HepG2 (cell line): ENCODE results near the gene NTM.

ENCODE experiments used
- ARHGAP35 ChIP-seq: sonication (generic); formaldehyde crosslinking; IDR thresholded peaks from 2 replicates; pipeline ENCODE4 v1.9.0; 2022; ENCODE audit warnings: mild to moderate bottlenecking, inconsistent platforms, moderate library complexity, missing genetic modification reagents, borderline replicate concordance
- CBX5 ChIP-seq: sonication (generic); formaldehyde crosslinking; IDR thresholded peaks from 2 replicates; pipeline ENCODE4 v1.4.0; 2020; ENCODE audit warnings: missing genetic modification reagents, borderline replicate concordance
- EP300 ChIP-seq, 3 experiments: sonication (generic) in 1 of 3; formaldehyde crosslinking in 1 of 3; IDR thresholded peaks; 2 replicates each; pipeline versions ENCODE4 v1.5.1 to v1.6.1; 2011 to 2020; ENCODE audit warnings: low read depth in 2 of 3, low read length in 2 of 3, borderline replicate concordance in 1 of 3, improper control_type of control experiment in 1 of 3, mild to moderate bottlenecking in 1 of 3, missing genetic modification reagents in 1 of 3, moderate library complexity in 1 of 3
- GABPA ChIP-seq, 2 experiments: IDR thresholded peaks; 2 replicates each; pipeline ENCODE4 v1.6.1; 2011 to 2016; ENCODE audit warnings: low read depth in 2 of 2, low read length in 1 of 2, missing biosample characterization in 1 of 2, missing genetic modification characterization in 1 of 2
- HOXA7 ChIP-seq: sonication (generic); formaldehyde crosslinking; IDR thresholded peaks from 2 replicates; pipeline ENCODE4 v1.8.1; 2022; ENCODE audit warnings: mild to moderate bottlenecking, missing genetic modification reagents, moderate library complexity
- KDM5B ChIP-seq: sonication (generic); formaldehyde crosslinking; IDR thresholded peaks from 2 replicates; pipeline ENCODE4 v1.4.0; 2020; ENCODE audit warnings: missing genetic modification reagents, mild to moderate bottlenecking, borderline replicate concordance
- KLF13 ChIP-seq: sonication (generic); formaldehyde crosslinking; IDR thresholded peaks from 2 replicates; pipeline ENCODE4 v1.4.0; 2020; ENCODE audit warnings: mild to moderate bottlenecking, missing genetic modification reagents
- POLR2A ChIP-seq, 2 experiments: IDR thresholded peaks; 2 replicates each; pipeline ENCODE4 v1.6.1; 2011; ENCODE audit warnings: low read depth in 2 of 2, low read length in 2 of 2, mild to moderate bottlenecking in 1 of 2, moderate library complexity in 1 of 2; ENCODE audit not compliant: insufficient read depth in 1 of 2
- SAP130 ChIP-seq: IDR thresholded peaks from 2 replicates; pipeline ENCODE4 v1.6.1; 2016; ENCODE audit warnings: low read depth
- SRSF4 ChIP-seq: fragments of 200-400 bp; formaldehyde crosslinking; IDR thresholded peaks from one replicate; pipeline ENCODE4 v1.6.1; 2018; ENCODE audit warnings: mild to moderate bottlenecking, low read depth, low read length, moderate library complexity; ENCODE audit not compliant: poor library complexity, severe bottlenecking
- TCF12 ChIP-seq, 2 experiments: fragments of 450-650 bp in 1 of 2; sonication (generic) in 1 of 2; formaldehyde crosslinking in 1 of 2; IDR thresholded peaks; 2 replicates each; pipeline versions ENCODE4 v1.6.1 to v1.8.0; 2017 to 2022; ENCODE audit warnings: antibody characterized with exemption in 1 of 2, mild to moderate bottlenecking in 1 of 2, missing genetic modification reagents in 1 of 2, moderate library complexity in 1 of 2
- ZNF280B ChIP-seq: sonication (generic); formaldehyde crosslinking; IDR thresholded peaks from 2 replicates; pipeline ENCODE4 v1.5.0; 2020; ENCODE audit warnings: missing genetic modification reagents, mild to moderate bottlenecking, borderline replicate concordance
- ZNF609 ChIP-seq: sonication (generic); formaldehyde crosslinking; IDR thresholded peaks from 2 replicates; pipeline ENCODE4 v1.4.0; 2020; ENCODE audit warnings: mild to moderate bottlenecking, missing genetic modification reagents, borderline replicate concordance
- TF ChIP-seq, protein P1 (sequence below): sonication (generic); formaldehyde crosslinking; IDR thresholded peaks from 2 replicates; pipeline ENCODE4 v1.5.0; 2020; ENCODE audit warnings: mild to moderate bottlenecking, missing genetic modification reagents, moderate library complexity

DNA sequence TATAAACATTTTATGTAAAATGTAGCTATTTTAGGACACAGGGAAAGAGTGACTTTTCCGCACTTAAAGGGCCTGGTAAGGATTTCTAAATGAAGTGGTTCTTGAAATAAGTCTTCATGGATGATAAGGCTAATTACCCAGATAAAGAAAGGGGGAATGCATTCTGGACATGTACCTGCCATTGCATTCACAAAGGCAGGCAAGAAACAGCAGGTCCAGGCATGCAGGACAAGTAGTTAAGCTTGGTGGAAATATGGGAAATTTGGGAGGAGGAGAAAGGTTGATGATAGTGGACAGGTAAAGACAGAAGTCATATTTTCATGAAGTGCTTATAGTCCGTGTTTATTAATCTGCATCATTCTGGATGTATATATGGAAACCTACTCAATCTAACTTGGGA is 621.2 kb downstream of the NTM start:
- TF ChIP-seq SAP130 (CRISPR knock-in tag) (no peak), ZNF280B (CRISPR knock-in tag) (no peak), SRSF4 (no peak), POLR2A (IDR thresholded peaks at IDR 0.05; ENCODE audit: insufficient read depth in 1 of 2, low read depth in 2 of 2, low read length in 2 of 2) (no peak), ZNF609 (CRISPR knock-in tag) (no peak), EP300 (IDR thresholded peaks at IDR 0.05; ENCODE audit: low read depth in 2 of 2, low read length in 2 of 2) (no peak), EP300 (CRISPR knock-in tag; IDR thresholded peaks at IDR 0.05; ENCODE audit: borderline replicate concordance) (no peak), GABPA (IDR thresholded peaks at IDR 0.05; ENCODE audit: low read depth, low read length) (no peak), GABPA (CRISPR knock-in tag; IDR thresholded peaks at IDR 0.05; ENCODE audit: low read depth) (no peak), HOXA7 (CRISPR knock-in tag) (no peak), KDM5B (no peak), CBX5 (CRISPR knock-in tag) (no peak), TCF12 (IDR thresholded peaks at IDR 0.05) (no peak), TCF12 (CRISPR knock-in tag; IDR thresholded peaks at IDR 0.05) (no peak), KLF13 (no peak), ARHGAP35 (CRISPR knock-in tag) (no peak)
- TF ChIP-seq, protein P1, sequence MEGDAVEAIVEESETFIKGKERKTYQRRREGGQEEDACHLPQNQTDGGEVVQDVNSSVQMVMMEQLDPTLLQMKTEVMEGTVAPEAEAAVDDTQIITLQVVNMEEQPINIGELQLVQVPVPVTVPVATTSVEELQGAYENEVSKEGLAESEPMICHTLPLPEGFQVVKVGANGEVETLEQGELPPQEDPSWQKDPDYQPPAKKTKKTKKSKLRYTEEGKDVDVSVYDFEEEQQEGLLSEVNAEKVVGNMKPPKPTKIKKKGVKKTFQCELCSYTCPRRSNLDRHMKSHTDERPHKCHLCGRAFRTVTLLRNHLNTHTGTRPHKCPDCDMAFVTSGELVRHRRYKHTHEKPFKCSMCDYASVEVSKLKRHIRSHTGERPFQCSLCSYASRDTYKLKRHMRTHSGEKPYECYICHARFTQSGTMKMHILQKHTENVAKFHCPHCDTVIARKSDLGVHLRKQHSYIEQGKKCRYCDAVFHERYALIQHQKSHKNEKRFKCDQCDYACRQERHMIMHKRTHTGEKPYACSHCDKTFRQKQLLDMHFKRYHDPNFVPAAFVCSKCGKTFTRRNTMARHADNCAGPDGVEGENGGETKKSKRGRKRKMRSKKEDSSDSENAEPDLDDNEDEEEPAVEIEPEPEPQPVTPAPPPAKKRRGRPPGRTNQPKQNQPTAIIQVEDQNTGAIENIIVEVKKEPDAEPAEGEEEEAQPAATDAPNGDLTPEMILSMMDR = no peak
